HepG2 (cell line): Measurements from ENCODE around the gene ERMARD. TPM values are rescaled to one million over a fixed set of nuclear protein-coding genes. Genes with fewer than 3 reads are reported as not detected.

Experiments
- CENPBD1 ChIP-seq: sonication (generic); formaldehyde crosslinking; IDR thresholded peaks from 2 replicates; pipeline ENCODE4 v1.8.0; 2022; ENCODE audit warnings: missing genetic modification reagents, low read depth, mild to moderate bottlenecking, borderline replicate concordance
- GATA4 ChIP-seq: sonication (generic); IDR thresholded peaks from 2 replicates; pipeline ENCODE4 v1.6.1; 2016; ENCODE audit warnings: antibody characterized with exemption, low read depth, borderline replicate concordance
- GLI4 ChIP-seq: sonication (generic); formaldehyde crosslinking; IDR thresholded peaks from 2 replicates; pipeline ENCODE4 v1.5.1; 2020; ENCODE audit warnings: missing genetic modification reagents, mild to moderate bottlenecking, moderate library complexity, borderline replicate concordance
- MAFF ChIP-seq: IDR thresholded peaks from 2 replicates; pipeline ENCODE4 v1.6.1; 2011; ENCODE audit warnings: low read depth, low read length, improper control_type of control experiment
- NONO ChIP-seq, 2 experiments: fragments of 450-650 bp in 1 of 2; sonication (generic) in 1 of 2; formaldehyde crosslinking in 1 of 2; IDR thresholded peaks in 1 of 2; conservative IDR thresholded peaks in 1 of 2; 2 replicates each; pipeline versions ENCODE4 v1.6.1 to v1.8.0; 2017 to 2022; ENCODE audit warnings: mild to moderate bottlenecking in 1 of 2, missing genetic modification reagents in 1 of 2, moderate library complexity in 1 of 2
- NR2C2 ChIP-seq: sonication (generic); formaldehyde crosslinking; IDR thresholded peaks from 2 replicates; pipeline ENCODE4 v1.4.0; 2020; ENCODE audit warnings: missing genetic modification reagents, mild to moderate bottlenecking, moderate library complexity, borderline replicate concordance
- SCMH1 ChIP-seq: sonication (generic); formaldehyde crosslinking; IDR thresholded peaks from 2 replicates; pipeline ENCODE4 v1.9.0; 2021; ENCODE audit warnings: missing genetic modification reagents, mild to moderate bottlenecking, borderline replicate concordance
- TBX2 ChIP-seq: sonication (generic); formaldehyde crosslinking; IDR thresholded peaks from 2 replicates; pipeline ENCODE4 v1.5.0; 2020; ENCODE audit warnings: missing genetic modification reagents, mild to moderate bottlenecking, borderline replicate concordance
- TEAD2 ChIP-seq: sonication (generic); formaldehyde crosslinking; IDR thresholded peaks from 2 replicates; pipeline ENCODE4 v1.9.0; 2021; ENCODE audit warnings: missing genetic modification reagents
- TFAP4 ChIP-seq: sonication (generic); IDR thresholded peaks from 2 replicates; pipeline ENCODE4 v1.6.1; 2016; ENCODE audit warnings: low read depth, borderline replicate concordance
- TRIM24 ChIP-seq: sonication (generic); formaldehyde crosslinking; IDR thresholded peaks from 2 replicates; pipeline ENCODE4 v1.8.0; 2022; ENCODE audit warnings: mild to moderate bottlenecking, missing genetic modification reagents
- ZHX2 ChIP-seq, 2 experiments: sonication (generic) in 1 of 2; formaldehyde crosslinking in 1 of 2; IDR thresholded peaks; 2 replicates each; pipeline versions ENCODE4 v1.6.1 to v1.9.0; 2014 to 2022; ENCODE audit warnings: antibody characterized with exemption in 1 of 2, borderline replicate concordance in 1 of 2, inconsistent platforms in 1 of 2, low read depth in 1 of 2, missing genetic modification reagents in 1 of 2
- ZNF138 ChIP-seq: sonication (generic); formaldehyde crosslinking; IDR thresholded peaks from 2 replicates; pipeline ENCODE4 v1.5.0; 2020; ENCODE audit warnings: mild to moderate bottlenecking, low read depth, missing genetic modification reagents
- ZNF431 ChIP-seq: sonication (generic); formaldehyde crosslinking; IDR thresholded peaks from 2 replicates; pipeline ENCODE4 v1.9.0; 2022; ENCODE audit warnings: missing genetic modification reagents, low read depth, mild to moderate bottlenecking, borderline replicate concordance
- polyA plus RNA-seq, 8 experiments: library from polyadenylated mRNA; depleted of rRNA in 3 of 8; stranded (reverse) in 7 of 8; unstranded in 1 of 8; fragments of >200 nt; fragmentation: Illumina TruSeq in 4 of 8; extraction: Trizol in 4 of 8; gene quantifications; 2 replicates each; pipeline versions ENCODE4 v1.2.1 to v1.2.3, GENCODE V29; 2011 to 2016; ENCODE audit warnings: low read depth in 4 of 8, missing spikeins in 1 of 8, mixed read lengths in 1 of 8; ENCODE audit not compliant: insufficient read depth in 1 of 8
- total RNA-seq, 5 experiments: library from RNA; depleted of rRNA; stranded (reverse); fragments of >200 nt; fragmentation: Illumina TruSeq; extraction: Trizol; gene quantifications; 2 replicates each; pipeline ENCODE4 v1.2.3, GENCODE V29; 2016; ENCODE audit warnings: low read depth in 1 of 5
- TF ChIP-seq, protein P1 (sequence below): sonication (generic); formaldehyde crosslinking; IDR thresholded peaks from 2 replicates; pipeline ENCODE4 v1.4.0; 2020; ENCODE audit warnings: missing genetic modification reagents
- TF ChIP-seq, protein P2 (sequence below): sonication (generic); formaldehyde crosslinking; IDR thresholded peaks from 2 replicates; pipeline ENCODE4 v1.8.1; 2023; ENCODE audit warnings: mild to moderate bottlenecking, missing genetic modification reagents, borderline replicate concordance
- TF ChIP-seq, protein P3 (sequence below): sonication (generic); formaldehyde crosslinking; IDR thresholded peaks from 2 replicates; pipeline ENCODE4 v1.8.1; 2022; ENCODE audit warnings: mild to moderate bottlenecking, missing genetic modification reagents

Gene ERMARD
- total and polyA plus RNA-seq, 2 of the 13 experiments (the other 11 are each of a cell fraction or from before 2014, with no cell fraction given), result 8.8 to 10.7 TPM

DNA sequence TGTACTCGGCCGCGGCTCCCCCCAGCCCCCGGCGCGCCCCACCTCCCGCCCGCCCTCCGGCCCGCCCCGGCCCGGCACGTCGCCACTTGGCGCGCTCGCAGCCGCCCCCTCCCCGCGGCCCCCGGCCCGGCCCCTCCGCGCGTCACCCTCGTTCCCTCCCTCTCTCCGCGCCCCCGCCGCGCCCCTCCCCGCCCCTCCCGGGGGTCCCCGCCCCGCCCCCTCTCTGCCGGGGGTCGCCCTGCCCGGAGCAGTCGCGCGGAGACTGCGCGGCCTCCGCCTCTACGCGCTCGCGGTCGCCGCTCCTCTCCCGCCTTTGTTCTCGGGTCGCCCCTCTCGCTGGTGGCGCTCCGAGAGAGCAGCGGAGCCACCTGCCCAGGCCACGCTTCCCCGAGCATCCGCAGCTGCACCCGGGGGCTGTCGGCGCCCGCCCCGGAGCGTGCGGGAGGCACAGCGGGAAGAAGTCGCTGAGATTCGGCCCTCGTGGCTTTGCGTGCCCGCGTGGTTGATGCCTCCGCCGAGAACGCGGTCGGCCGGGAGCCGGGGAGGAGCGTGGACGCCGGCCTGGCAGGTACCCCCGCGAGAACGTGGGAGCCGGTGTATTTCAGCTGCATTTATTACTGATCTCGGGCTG, 26.8 kb upstream of the ERMARD start, which contains the start of gene PHF10 (continued):
- TF ChIP-seq ZHX2 (IDR thresholded peaks at IDR 0.05; ENCODE audit: low read depth), result no peak
- 0 out of 2 replicates have a peak, but pooled peaks have one; percentile 43 for TF ChIP-seq ZHX2 (CRISPR knock-in tag; IDR thresholded peaks at IDR 0.05; ENCODE audit: borderline replicate concordance)
- TF ChIP-seq, protein P1, sequence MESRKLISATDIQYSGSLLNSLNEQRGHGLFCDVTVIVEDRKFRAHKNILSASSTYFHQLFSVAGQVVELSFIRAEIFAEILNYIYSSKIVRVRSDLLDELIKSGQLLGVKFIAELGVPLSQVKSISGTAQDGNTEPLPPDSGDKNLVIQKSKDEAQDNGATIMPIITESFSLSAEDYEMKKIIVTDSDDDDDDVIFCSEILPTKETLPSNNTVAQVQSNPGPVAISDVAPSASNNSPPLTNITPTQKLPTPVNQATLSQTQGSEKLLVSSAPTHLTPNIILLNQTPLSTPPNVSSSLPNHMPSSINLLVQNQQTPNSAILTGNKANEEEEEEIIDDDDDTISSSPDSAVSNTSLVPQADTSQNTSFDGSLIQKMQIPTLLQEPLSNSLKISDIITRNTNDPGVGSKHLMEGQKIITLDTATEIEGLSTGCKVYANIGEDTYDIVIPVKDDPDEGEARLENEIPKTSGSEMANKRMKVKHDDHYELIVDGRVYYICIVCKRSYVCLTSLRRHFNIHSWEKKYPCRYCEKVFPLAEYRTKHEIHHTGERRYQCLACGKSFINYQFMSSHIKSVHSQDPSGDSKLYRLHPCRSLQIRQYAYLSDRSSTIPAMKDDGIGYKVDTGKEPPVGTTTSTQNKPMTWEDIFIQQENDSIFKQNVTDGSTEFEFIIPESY (CRISPR knock-in tag), result 0 out of 2 replicates have a peak, but pooled peaks have one; percentile 35
- TF ChIP-seq, protein P2, sequence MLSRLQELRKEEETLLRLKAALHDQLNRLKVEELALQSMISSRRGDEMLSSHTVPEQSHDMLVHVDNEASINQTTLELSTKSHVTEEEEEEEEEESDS (CRISPR knock-in tag), result 0 out of 2 replicates have a peak, but pooled peaks have one; percentile 16
- TF ChIP-seq ZNF431, result no peak
- TF ChIP-seq CENPBD1 (CRISPR knock-in tag), result no peak; the same call in 1 of the 2 replicates
- TF ChIP-seq NONO (IDR thresholded peaks at IDR 0.05), result no peak
- peak; percentile 89 for TF ChIP-seq NONO (CRISPR knock-in tag; conservative IDR thresholded peaks at IDR 0.05)
- no peak for TF ChIP-seq SCMH1 (CRISPR knock-in tag)
- TF ChIP-seq ZNF138 (CRISPR knock-in tag), result peak; percentile 97
- TF ChIP-seq MAFF, result no peak
- TF ChIP-seq, protein P3, sequence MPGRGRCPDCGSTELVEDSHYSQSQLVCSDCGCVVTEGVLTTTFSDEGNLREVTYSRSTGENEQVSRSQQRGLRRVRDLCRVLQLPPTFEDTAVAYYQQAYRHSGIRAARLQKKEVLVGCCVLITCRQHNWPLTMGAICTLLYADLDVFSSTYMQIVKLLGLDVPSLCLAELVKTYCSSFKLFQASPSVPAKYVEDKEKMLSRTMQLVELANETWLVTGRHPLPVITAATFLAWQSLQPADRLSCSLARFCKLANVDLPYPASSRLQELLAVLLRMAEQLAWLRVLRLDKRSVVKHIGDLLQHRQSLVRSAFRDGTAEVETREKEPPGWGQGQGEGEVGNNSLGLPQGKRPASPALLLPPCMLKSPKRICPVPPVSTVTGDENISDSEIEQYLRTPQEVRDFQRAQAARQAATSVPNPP (CRISPR knock-in tag), result peak; percentile 79; the same call in 1 of the 2 replicates
- TF ChIP-seq NR2C2 (CRISPR knock-in tag), result no peak; the same call in 1 of the 2 replicates
- no peak for TF ChIP-seq GLI4 (CRISPR knock-in tag)
- TF ChIP-seq TRIM24 (CRISPR knock-in tag), result no peak
- no peak for TF ChIP-seq TFAP4
- no peak for TF ChIP-seq GATA4
- no peak for TF ChIP-seq TEAD2 (CRISPR knock-in tag)
- TF ChIP-seq TBX2, result no peak
